Hematopoietic multipotent progenitor cell (in vitro differentiated cells): ENCODE data around the gene ANO2. TPM values are rescaled to one million over a fixed set of nuclear protein-coding genes. Genes with fewer than 3 reads are reported as not detected.

Source experiments
- DNase-seq, 3 donors: peaks; one replicate each; pipeline ENCODE4 v3.0.0-alpha.2; 2011 to 2015; ENCODE audit warnings: low read depth in 2 of 3, low spot score in 2 of 3
- total RNA-seq: library from RNA; depleted of rRNA; stranded (reverse); fragments of >200 nt; gene quantifications from one replicate; pipeline ENCODE4 v1.2.3, GENCODE V29; 2012

Gene ANO2
- total RNA-seq, 1 donor: 0.81 TPM

GRCh38 chr12:5898874-5899273, 46.2 kb downstream of the ANO2 start:
- no peak for DNase-seq

GRCh38 chr12:5889381-5890047, 55.5 kb downstream of the ANO2 start:
- DNase-seq: peak in 1 of 3 donors; percentile 42

- no peak for DNase-seq
These were observed 56.2 kb downstream of the ANO2 start for GRCh38 chr12:5888816-5889315.

- DNase-seq: peak in 2 of 3 donors; percentile 36 to 60
These were observed 57.2 kb downstream of the ANO2 start for GRCh38 chr12:5887819-5888218.

GRCh38 chr12:5884866-5885265, 60.2 kb downstream of the ANO2 start:
- DNase-seq: no peak

- no peak for DNase-seq
These were observed 60.8 kb downstream of the ANO2 start for GRCh38 chr12:5884285-5884684.

GRCh38 chr12:5882511-5883190, 62.4 kb downstream of the ANO2 start:
- peak in 2 of 3 donors; percentile 87 to 93 for DNase-seq

- DNase-seq: no peak
These were observed 63.4 kb downstream of the ANO2 start for GRCh38 chr12:5881666-5882065.

- DNase-seq: no peak
These were observed 63.9 kb downstream of the ANO2 start for GRCh38 chr12:5881101-5881606.

GRCh38 chr12:5875851-5876250, 69.2 kb downstream of the ANO2 start:
- peak in 1 of 3 donors; percentile 48 for DNase-seq

GRCh38 chr12:5874514-5874913, 70.5 kb downstream of the ANO2 start:
- DNase-seq: no peak

- no peak for DNase-seq
These were observed 71.7 kb downstream of the ANO2 start for GRCh38 chr12:5873281-5873919.

- peak in 2 of 3 donors; percentile 31 to 52 for DNase-seq
These were observed 72.3 kb downstream of the ANO2 start for GRCh38 chr12:5872745-5873144.

- no peak for DNase-seq
These were observed 73.3 kb downstream of the ANO2 start for GRCh38 chr12:5871741-5872140.

- DNase-seq: no peak
These were observed 74.9 kb downstream of the ANO2 start for GRCh38 chr12:5870183-5870582.

- DNase-seq: no peak
These were observed 76.3 kb downstream of the ANO2 start for GRCh38 chr12:5868625-5869295.

GRCh38 chr12:5865397-5865796, 79.7 kb downstream of the ANO2 start:
- no peak for DNase-seq

- DNase-seq: no peak
These were observed 80.1 kb downstream of the ANO2 start for GRCh38 chr12:5864972-5865371.

GRCh38 chr12:5864301-5864700, 80.8 kb downstream of the ANO2 start:
- no peak for DNase-seq

- DNase-seq: no peak
These were observed 83.6 kb downstream of the ANO2 start for GRCh38 chr12:5861416-5861815.

- no peak for DNase-seq
These were observed 88.4 kb downstream of the ANO2 start for GRCh38 chr12:5856692-5857091.
